ENCODE results near the gene KLF7. TPM values are rescaled to one million over a fixed set of nuclear protein-coding genes. Genes with fewer than 3 reads are reported as not detected.

KLF7 gene
- total and polyA plus RNA-seq, 2 donors (not counting 3 experiments of a cell fraction or from before 2014, with no cell fraction given), result 32.8 to 42.9 TPM

DNA sequence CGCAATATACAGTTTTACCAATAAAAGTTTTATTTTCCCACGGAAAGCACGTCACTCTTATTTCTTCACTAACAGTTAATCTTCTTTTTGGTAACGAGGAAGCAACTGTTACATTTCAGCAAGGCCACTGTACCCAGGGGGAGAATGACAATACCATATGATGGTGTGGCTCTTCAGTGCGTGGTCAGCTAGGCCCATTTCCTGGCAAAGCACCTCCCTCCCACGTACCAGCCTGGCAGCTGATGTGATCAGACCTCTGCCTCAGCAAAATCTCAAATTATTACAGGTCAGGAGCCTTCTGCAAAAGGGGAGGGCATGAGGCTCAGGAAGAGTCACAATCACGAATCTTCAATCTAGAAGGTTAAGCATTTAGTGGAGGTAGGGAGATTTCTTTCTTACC is 55.4 kb downstream of the KLF7 start:
- CTCF ChIA-PET, result interaction anchor here (1.1 kb wide), 1 partner anchor 32 kb away, joined by 3 read pairs; no protein-coding TSS in a partner anchor
- H3K9me3 ChIP-seq (replicated peaks; ENCODE audit: control insufficient read depth, insufficient read depth, low read length), result no peaks in the 10 kb centered on the region
- H3K9me1 ChIP-seq (replicated peaks; ENCODE audit: control insufficient read depth, extremely low read depth, insufficient read depth, low read length), result no peaks in the 10 kb centered on the region
- H3K27ac ChIP-seq (ENCODE audit: insufficient read depth, low read depth, low read length), result no peak overlapping the region
- FAIRE-seq (no peak), DNase-seq (ENCODE audit: low read depth, low spot score) (no peak)
- TF ChIP-seq POLR2A (IDR thresholded peaks at IDR 0.05; ENCODE audit: low read depth, low read length) (no peak), POLR2AphosphoS5 (IDR thresholded peaks at IDR 0.05; ENCODE audit: insufficient read depth, low read depth, low read length) (no peak), FOS (IDR thresholded peaks at IDR 0.05; ENCODE audit: borderline replicate concordance, insufficient read depth, low read length) (no peak), EZH2 (IDR thresholded peaks at IDR 0.05; ENCODE audit: borderline replicate concordance, low read depth, low read length, severe bottlenecking) (no peak), JUN (IDR thresholded peaks at IDR 0.05; ENCODE audit: borderline replicate concordance, insufficient read depth, insufficient read length, low read depth) (no peak), MYC (IDR thresholded peaks at IDR 0.05; ENCODE audit: low read depth, low read length) (no peak), GATA2 (IDR thresholded peaks at IDR 0.05; ENCODE audit: insufficient read depth, insufficient read length, low read depth, low read length) (no peak)
- TF ChIP-seq, protein P1, sequence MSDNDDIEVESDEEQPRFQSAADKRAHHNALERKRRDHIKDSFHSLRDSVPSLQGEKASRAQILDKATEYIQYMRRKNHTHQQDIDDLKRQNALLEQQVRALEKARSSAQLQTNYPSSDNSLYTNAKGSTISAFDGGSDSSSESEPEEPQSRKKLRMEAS (IDR thresholded peaks at IDR 0.05; ENCODE audit: insufficient read depth, insufficient read length), result no peak
- TF ChIP-seq, protein P2, sequence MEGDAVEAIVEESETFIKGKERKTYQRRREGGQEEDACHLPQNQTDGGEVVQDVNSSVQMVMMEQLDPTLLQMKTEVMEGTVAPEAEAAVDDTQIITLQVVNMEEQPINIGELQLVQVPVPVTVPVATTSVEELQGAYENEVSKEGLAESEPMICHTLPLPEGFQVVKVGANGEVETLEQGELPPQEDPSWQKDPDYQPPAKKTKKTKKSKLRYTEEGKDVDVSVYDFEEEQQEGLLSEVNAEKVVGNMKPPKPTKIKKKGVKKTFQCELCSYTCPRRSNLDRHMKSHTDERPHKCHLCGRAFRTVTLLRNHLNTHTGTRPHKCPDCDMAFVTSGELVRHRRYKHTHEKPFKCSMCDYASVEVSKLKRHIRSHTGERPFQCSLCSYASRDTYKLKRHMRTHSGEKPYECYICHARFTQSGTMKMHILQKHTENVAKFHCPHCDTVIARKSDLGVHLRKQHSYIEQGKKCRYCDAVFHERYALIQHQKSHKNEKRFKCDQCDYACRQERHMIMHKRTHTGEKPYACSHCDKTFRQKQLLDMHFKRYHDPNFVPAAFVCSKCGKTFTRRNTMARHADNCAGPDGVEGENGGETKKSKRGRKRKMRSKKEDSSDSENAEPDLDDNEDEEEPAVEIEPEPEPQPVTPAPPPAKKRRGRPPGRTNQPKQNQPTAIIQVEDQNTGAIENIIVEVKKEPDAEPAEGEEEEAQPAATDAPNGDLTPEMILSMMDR (IDR thresholded peaks at IDR 0.05; ENCODE audit: extremely low read depth in 1 of 2, insufficient read depth in 1 of 2, low read depth in 1 of 2, low read length in 2 of 2), result no peak
- POLR2A ChIA-PET, result interaction anchor here (1.2 kb wide), 1 partner anchor 56 kb away, joined by 3 read pairs; the partner anchor contains the start of gene KLF7
- no TSS peak for BruUV-seq (replicated peaks)
- peaks cover 7 to 10% of the 10 kb centered on the region in 2 experiments for H3K36me3 ChIP-seq (ENCODE audit: control insufficient read depth in 2 of 2, extremely low read depth in 1 of 2, insufficient read depth in 2 of 2, low read length in 2 of 2)
- no peak overlapping the region for H3K4me2 ChIP-seq (ENCODE audit: insufficient read depth, low read length)
- dilution Hi-C loops (cut with MboI; ENCODE audit: extremely low pct_ligation_motif_present, low sequenced_read_pairs), result no loop called here
- H3K27me3 ChIP-seq (ENCODE audit: control insufficient read depth in 2 of 2, insufficient read depth in 2 of 2, low read length in 2 of 2), result no peaks in the 10 kb centered on the region
- H3K4me3 ChIP-seq (replicated peaks in 1 of 3; ENCODE audit: insufficient read depth in 1 of 3, low read depth in 1 of 3, low read length in 3 of 3), result no peak overlapping the region
- no peak overlapping the region for H2AFZ ChIP-seq (ENCODE audit: low read depth, low read length)
- peaks cover 87% of the 10 kb centered on the region for H3K79me2 ChIP-seq (ENCODE audit: control insufficient read depth, insufficient read depth, low read length)
- peaks cover 3% of the 10 kb centered on the region for H3K4me1 ChIP-seq (ENCODE audit: control insufficient read depth, extremely low read depth, insufficient read depth, low read length)
- H3K9ac ChIP-seq (replicated peaks; ENCODE audit: extremely low read depth, insufficient read depth, low read length), result no peak overlapping the region
- intact Hi-C loops (cut with micrococcal nuclease), result no loop called here
- H4K20me1 ChIP-seq (replicated peaks; ENCODE audit: control insufficient read depth, extremely low read depth, insufficient read depth, low read length), result no peaks in the 10 kb centered on the region
